A549 (cell line): ENCODE results near the gene AARSD1. TPM values are rescaled to one million over a fixed set of nuclear protein-coding genes. Genes with fewer than 3 reads are reported as not detected.

Experiments used
- ATAC-seq, 2 experiments: fragments of 200-7000 bp in 1 of 2; fragments of >200 bp in 1 of 2; cut with Nextera tagmentation in 1 of 2; cut with Tn5 transposase in 1 of 2; 3 replicates each; pipeline versions ENCODE4 v1.8.0 to v1.9.1; 2018 to 2020; ENCODE audit warnings: mild to moderate bottlenecking in 1 of 2, moderate library complexity in 1 of 2
- CTCF ChIA-PET: fragments of 300-600 bp; sonication (Branson Sonifier 250); formaldehyde crosslinking; extraction: SDS; loops from one replicate; lab custom pipeline; 2021; ENCODE audit warnings: antibody characterized with exemption, inconsistent platforms; lab: Yijun Ruan, JAX
- POLR2A ChIA-PET: fragments of 350-600 bp; formaldehyde crosslinking; extraction: SDS; loops from one replicate; lab custom pipeline; 2021; ENCODE audit warnings: antibody characterized with exemption, inconsistent platforms; lab: Yijun Ruan, JAX
- DNase-seq, 2 experiments: peaks; one replicate each; pipeline versions ENCODE4 v3.0.0 to v3.0.0-alpha.2; 2011 to 2016; ENCODE audit warnings: low read depth in 1 of 2, low spot score in 1 of 2
- FAIRE-seq: peaks from 2 replicates; lab custom pipeline; 2011; peaks lifted over from hg19 to GRCh38; lab: Jason Lieb, UNC
- H3K27ac ChIP-seq, 2 experiments: fragments of >200 bp; sonication (Bioruptor Twin); formaldehyde crosslinking; 3 replicates each; pipeline ENCODE4 v1.5.1; 2016 to 2017
- H3K4me1 ChIP-seq: fragments of >200 bp; sonication (Bioruptor Twin); formaldehyde crosslinking; 3 replicates; pipeline ENCODE4 v1.6.1; 2016
- H3K4me2 ChIP-seq: fragments of >200 bp; sonication (Bioruptor Twin); formaldehyde crosslinking; 3 replicates; pipeline ENCODE4 v1.6.1; 2016
- H3K4me3 ChIP-seq: fragments of >200 bp; sonication (Bioruptor Twin); formaldehyde crosslinking; 3 replicates; pipeline ENCODE4 v1.5.1; 2016
- H3K9me3 ChIP-seq: fragments of >200 bp; sonication (Bioruptor Twin); formaldehyde crosslinking; 3 replicates; pipeline ENCODE4 v1.6.1; 2016
- CBX8 ChIP-seq: fragments of 200-600 bp; sonication (generic); IDR thresholded peaks from 2 replicates; pipeline ENCODE4 v1.6.1; 2016
- CEBPB ChIP-seq, 2 experiments: fragments of >200 bp in 1 of 2; sonication (Bioruptor Twin) in 1 of 2; formaldehyde crosslinking in 1 of 2; IDR thresholded peaks; 2 replicates each; pipeline ENCODE4 v1.6.1; 2012 to 2016
- EP300 ChIP-seq, 2 experiments: fragments of >200 bp; sonication (Bioruptor Twin); formaldehyde crosslinking; IDR thresholded peaks; 2 replicates in 1 of 2; 3 replicates in 1 of 2; pipeline ENCODE4 v1.6.1; 2016 to 2017
- FOSL2 ChIP-seq, 2 experiments: fragments of 450-650 bp in 1 of 2; fragments of >200 bp in 1 of 2; sonication (Bioruptor Twin) in 1 of 2; formaldehyde crosslinking; IDR thresholded peaks; 2 replicates each; pipeline versions ENCODE4 v1.5.0 to v1.6.1; 2016 to 2020; ENCODE audit warnings: mild to moderate bottlenecking in 1 of 2, moderate library complexity in 1 of 2
- HEYL ChIP-seq: fragments of 250-450 bp; sonication (Bioruptor Pico); IDR thresholded peaks from 2 replicates; pipeline ENCODE4 v1.8.0; 2021; ENCODE audit warnings: mild to moderate bottlenecking, moderate library complexity
- JUN ChIP-seq, 2 experiments: fragments of >200 bp; sonication (Bioruptor Twin); formaldehyde crosslinking; IDR thresholded peaks; 2 replicates in 1 of 2; 3 replicates in 1 of 2; pipeline ENCODE4 v1.6.1; 2016 to 2017
- KDM5A ChIP-seq: fragments of 200-600 bp; sonication (generic); IDR thresholded peaks from 2 replicates; pipeline ENCODE4 v1.6.1; 2016; ENCODE audit warnings: antibody characterized with exemption, mild to moderate bottlenecking
- NFE2L2 ChIP-seq: fragments of 150-350 bp; conservative IDR thresholded peaks from 2 replicates; pipeline ENCODE4 v1.6.1; 2014; ENCODE audit warnings: low read length
- NPAS2 ChIP-seq: fragments of 250-450 bp; sonication (Bioruptor Pico); IDR thresholded peaks from 2 replicates; pipeline ENCODE4 v1.8.0; 2022; ENCODE audit warnings: mild to moderate bottlenecking, moderate library complexity, borderline replicate concordance
- NR3C1 ChIP-seq: fragments of >200 bp; sonication (Bioruptor Twin); formaldehyde crosslinking; IDR thresholded peaks from 3 replicates; pipeline ENCODE4 v1.6.1; 2017
- POLR2A ChIP-seq: IDR thresholded peaks from 2 replicates; pipeline ENCODE4 v1.6.1; 2012; ENCODE audit warnings: mild to moderate bottlenecking, low read length
- SMC3 ChIP-seq: fragments of >200 bp; sonication (Bioruptor Twin); formaldehyde crosslinking; IDR thresholded peaks from 3 replicates; pipeline ENCODE4 v1.6.1; 2018; ENCODE audit warnings: inconsistent platforms
- ZC3H11A ChIP-seq: fragments of 450-650 bp; IDR thresholded peaks from 2 replicates; pipeline ENCODE4 v1.6.1; 2014; ENCODE audit warnings: antibody characterized with exemption, mild to moderate bottlenecking
- WGBS: methylation state at CpG from one replicate; pipeline ENCODE4 v1.1.6; 2017; ENCODE audit errors: missing lambda C conversion rate; 5-methylcytosine and 5-hydroxymethylcytosine counted together
- polyA plus RNA-seq, 4 experiments: library from polyadenylated mRNA; depleted of rRNA in 3 of 4; stranded (reverse); fragments of >200 nt; fragmentation: RNase III in 1 of 4; extraction: RNeasy Plus Mini Kit Qiagen cat#74134 plus additional on column Dnase treatment in 1 of 4; gene quantifications; 2 replicates in 3 of 4; 3 replicates in 1 of 4; pipeline ENCODE4 v1.2.3, GENCODE V29; 2011 to 2017
- TF ChIP-seq, protein P1 (sequence below): fragments of >200 bp; sonication (Bioruptor Twin); formaldehyde crosslinking; IDR thresholded peaks from 3 replicates; pipeline ENCODE4 v1.6.1; 2016
- TF ChIP-seq, protein P2 (sequence below): IDR thresholded peaks from 2 replicates; pipeline ENCODE4 v1.6.1; 2012; ENCODE audit warnings: low read depth, borderline replicate concordance
- TF ChIP-seq, protein P3 (sequence below): fragments of >200 bp; sonication (Bioruptor Twin); formaldehyde crosslinking; IDR thresholded peaks from 3 replicates; pipeline ENCODE4 v1.5.1; 2016
- TF ChIP-seq, protein P4 (sequence below): IDR thresholded peaks from 2 replicates; pipeline ENCODE4 v1.6.1; 2012
- TF ChIP-seq, protein P5 (sequence below): fragments of 250-450 bp; sonication (Bioruptor Pico); IDR thresholded peaks from 2 replicates; pipeline ENCODE4 v1.5.0; 2021; ENCODE audit warnings: mild to moderate bottlenecking, moderate library complexity, borderline replicate concordance

AARSD1 gene
- polyA plus RNA-seq, 2 of the 4 experiments (the other 2 are of a cell fraction), result 66.6 to 70.7 TPM

DNA sequence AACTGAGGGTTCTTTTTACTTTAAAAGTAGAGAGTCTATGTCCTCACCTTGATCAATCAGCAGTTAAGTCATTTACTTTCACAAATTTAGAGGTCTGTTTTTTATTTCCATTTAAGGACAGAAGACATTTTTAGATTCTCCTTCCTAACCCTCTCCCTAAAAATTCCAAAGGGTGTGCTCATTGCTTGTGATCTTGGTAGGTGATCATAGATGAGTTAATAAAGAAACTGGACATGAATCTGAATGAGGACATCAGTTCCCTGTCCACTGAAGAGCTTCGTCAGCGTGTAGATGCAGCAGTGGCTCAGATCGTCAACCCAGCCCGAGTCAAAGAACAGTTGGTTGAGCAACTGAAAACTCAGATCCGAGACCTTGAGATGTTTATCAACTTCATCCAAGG, 24.9 kb upstream of the AARSD1 start:
- no peaks in the 10 kb centered on the region for H3K9me3 ChIP-seq
- FAIRE-seq (peak; percentile 76), ATAC-seq (peak in 1 of 2 experiments; percentile 33; a peak in 3 of 6 replicates)
- peaks cover 49% of the 10 kb centered on the region for H3K4me1 ChIP-seq
- TF ChIP-seq ZC3H11A (no peak), FOSL2 (IDR thresholded peaks at IDR 0.05) (no peak), FOSL2 (CRISPR knock-in tag; IDR thresholded peaks at IDR 0.05) (0 out of 2 replicates have a peak, but pooled peaks have one; percentile 2), CEBPB (IDR thresholded peaks at IDR 0.05) (0 out of 4 replicates have a peak, but pooled peaks of 1 of the 2 experiments have one; percentile 4)
- TF ChIP-seq, all 56 proteins: peak for 2
- Histone ChIP-seq H3K4me2 (peak overlapping the region; percentile 79), H3K27ac (peak overlapping the region; percentile 68 to 87), H3K4me3 (peak overlapping the region; percentile 15; the same call in 2 of the 3 replicates)
- DNase-seq, result no peak
- WGBS, result 34% methylated on average over 5 of the region's 5 CpGs
- POLR2A ChIA-PET, result interaction anchor here (2.6 kb wide), 1 partner anchor 9 kb away, joined by 15 read pairs; the partner anchor contains the start of gene RPL27
- CTCF ChIA-PET, result interaction anchor here (1.0 to 3.5 kb wide), 3 partner anchors 9 to 165 kb away, joined by 3 to 15 read pairs (median 3); partner anchors contain the start of genes AOC2, BECN1 and RPL27

DNA sequence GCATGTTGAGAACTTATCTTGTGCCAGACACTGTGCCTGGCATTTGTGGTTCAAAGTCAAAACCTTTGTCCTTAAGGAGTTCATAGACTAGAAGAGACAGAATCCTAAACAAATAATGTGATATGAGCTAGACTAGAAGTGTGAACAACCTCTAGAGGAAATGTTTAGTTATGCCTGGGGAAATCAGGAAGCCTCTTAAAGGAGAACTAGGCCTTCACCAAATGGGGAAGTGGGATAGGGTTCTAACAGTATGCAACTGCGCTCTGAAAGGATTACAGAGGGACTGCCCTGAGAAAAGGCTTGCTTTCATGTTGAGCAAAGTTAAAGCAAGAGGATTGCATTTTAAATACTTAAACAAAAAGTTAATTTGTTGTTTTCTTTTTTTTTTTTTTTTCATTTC, 21.0 kb upstream of the AARSD1 start:
- POLR2A ChIA-PET, result interaction anchor here (1.2 kb wide), 1 partner anchor 13 kb away, joined by 4 read pairs; the partner anchor contains the start of gene RPL27
- TF ChIP-seq HEYL (CRISPR knock-in tag) (no peak), NFE2L2 (no peak), NR3C1 (no peak), SMC3 (no peak), NPAS2 (no peak)
- TF ChIP-seq, protein P1, sequence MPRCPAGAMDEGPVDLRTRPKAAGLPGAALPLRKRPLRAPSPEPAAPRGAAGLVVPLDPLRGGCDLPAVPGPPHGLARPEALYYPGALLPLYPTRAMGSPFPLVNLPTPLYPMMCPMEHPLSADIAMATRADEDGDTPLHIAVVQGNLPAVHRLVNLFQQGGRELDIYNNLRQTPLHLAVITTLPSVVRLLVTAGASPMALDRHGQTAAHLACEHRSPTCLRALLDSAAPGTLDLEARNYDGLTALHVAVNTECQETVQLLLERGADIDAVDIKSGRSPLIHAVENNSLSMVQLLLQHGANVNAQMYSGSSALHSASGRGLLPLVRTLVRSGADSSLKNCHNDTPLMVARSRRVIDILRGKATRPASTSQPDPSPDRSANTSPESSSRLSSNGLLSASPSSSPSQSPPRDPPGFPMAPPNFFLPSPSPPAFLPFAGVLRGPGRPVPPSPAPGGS, result no peak
- TF ChIP-seq, all 56 proteins: peak for 0
- WGBS, result 44% methylated on average over 1 of the region's 1 CpG
- FAIRE-seq (no peak), DNase-seq (no peak), ATAC-seq (no peak)
- CTCF ChIA-PET, result interaction anchor here (0.7 to 11.1 kb wide), 5 partner anchors 12 to 325 kb away, joined by 3 to 86 read pairs (median 5); partner anchors contain the start of genes AOC2 and RPL27
- no peak overlapping the region for H3K4me3 ChIP-seq
- no peak overlapping the region for H3K4me2 ChIP-seq
- no peaks in the 10 kb centered on the region for H3K9me3 ChIP-seq
- H3K4me1 ChIP-seq, result peaks cover 47% of the 10 kb centered on the region
- H3K27ac ChIP-seq, result no peak overlapping the region

DNA sequence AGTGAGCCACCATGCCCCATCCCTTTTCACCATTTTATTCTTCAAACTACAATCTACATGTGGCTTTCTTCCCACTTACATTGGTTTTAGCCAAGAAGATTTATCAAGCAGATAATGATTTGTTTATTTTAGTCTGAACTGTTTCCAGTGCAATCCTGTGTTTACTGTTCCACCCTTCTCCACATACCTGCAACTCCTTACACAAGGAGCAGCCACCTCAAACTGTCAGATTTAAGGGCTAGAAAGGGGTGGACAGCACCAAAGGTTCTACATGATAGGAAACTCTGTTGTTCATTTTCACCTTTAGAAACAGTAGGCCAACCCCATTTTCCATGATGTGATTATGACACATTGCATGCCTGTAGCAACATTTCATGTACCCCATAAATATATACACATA, 18.0 kb upstream of the AARSD1 start:
- ChIA-PET POLR2A (no interaction called here), CTCF (interaction anchor here (0.7 to 11.1 kb wide), 2 partner anchors 15 to 138 kb away, joined by 4 to 86 read pairs; partner anchors contain the start of genes AOC2 and RPL27)
- H3K4me1 ChIP-seq, result peaks cover 33% of the 10 kb centered on the region
- H3K9me3 ChIP-seq, result no peaks in the 10 kb centered on the region
- no peak overlapping the region for H3K4me3 ChIP-seq
- no peak overlapping the region for H3K27ac ChIP-seq
- peak overlapping the region; percentile 95 for H3K4me2 ChIP-seq
- DNase-seq (no peak), ATAC-seq (no peak), FAIRE-seq (no peak)
- TF ChIP-seq JUN (IDR thresholded peaks at IDR 0.05) (no peak), EP300 (IDR thresholded peaks at IDR 0.05) (no peak)
- TF ChIP-seq, protein P2, sequence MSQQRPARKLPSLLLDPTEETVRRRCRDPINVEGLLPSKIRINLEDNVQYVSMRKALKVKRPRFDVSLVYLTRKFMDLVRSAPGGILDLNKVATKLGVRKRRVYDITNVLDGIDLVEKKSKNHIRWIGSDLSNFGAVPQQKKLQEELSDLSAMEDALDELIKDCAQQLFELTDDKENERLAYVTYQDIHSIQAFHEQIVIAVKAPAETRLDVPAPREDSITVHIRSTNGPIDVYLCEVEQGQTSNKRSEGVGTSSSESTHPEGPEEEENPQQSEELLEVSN, result no peak

DNA sequence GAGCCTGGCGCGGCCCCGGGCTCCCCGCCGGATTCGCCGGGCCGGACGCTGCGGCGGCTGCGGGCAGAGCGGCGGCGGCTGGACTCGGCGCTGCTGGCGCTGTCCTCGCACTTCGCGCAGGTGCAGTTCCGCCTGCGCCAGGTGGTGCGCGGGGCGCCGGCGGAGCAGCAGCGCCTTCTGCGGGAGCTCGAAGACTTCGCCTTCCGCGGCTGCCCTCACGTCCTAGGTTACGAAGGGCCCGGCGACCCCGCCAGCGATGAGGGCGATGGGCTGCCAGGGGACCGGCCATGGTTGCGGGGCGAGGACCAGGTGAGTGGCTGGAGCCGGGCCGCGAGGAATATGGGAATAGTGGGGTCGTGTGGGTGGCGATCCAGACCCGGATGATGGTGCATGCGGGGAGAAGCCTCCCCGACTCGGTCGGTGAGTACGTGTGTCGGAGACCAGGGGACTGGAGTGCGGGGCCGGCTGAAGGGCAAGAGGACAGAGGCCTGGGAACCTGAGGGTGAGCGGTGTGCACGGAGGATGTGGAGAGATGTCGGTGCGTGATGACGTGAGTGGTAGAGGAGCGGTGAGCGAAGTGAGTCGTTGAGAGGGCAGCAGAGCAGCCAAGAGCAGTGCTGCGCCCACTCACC, 16.6 kb upstream of the AARSD1 start:
- FAIRE-seq, result no peak
- WGBS, result 2% methylated on average over 34 of the region's 67 CpGs
- ChIA-PET CTCF (interaction anchor here (1.0 to 11.1 kb wide), 2 partner anchors 17 to 137 kb away, joined by 4 to 86 read pairs; partner anchors contain the start of genes AOC2 and RPL27), POLR2A (interaction anchor here (0.9 to 2.0 kb wide), 3 partner anchors 16 to 21 kb away, joined by 4 to 36 read pairs (median 5); partner anchors contain the start of genes AARSD1 and RPL27)
- Histone ChIP-seq H3K4me2 (peak overlapping the region; percentile 95), H3K4me3 (peak overlapping the region; percentile 86), H3K4me1 (peaks cover 33% of the 10 kb centered on the region), H3K9me3 (no peaks in the 10 kb centered on the region), H3K27ac (peak overlapping the region; percentile 89 to 96)
- peak; percentile 82 to 83 for ATAC-seq
- DNase-seq, result peak; percentile 75 to 76
- TF ChIP-seq, protein P3, sequence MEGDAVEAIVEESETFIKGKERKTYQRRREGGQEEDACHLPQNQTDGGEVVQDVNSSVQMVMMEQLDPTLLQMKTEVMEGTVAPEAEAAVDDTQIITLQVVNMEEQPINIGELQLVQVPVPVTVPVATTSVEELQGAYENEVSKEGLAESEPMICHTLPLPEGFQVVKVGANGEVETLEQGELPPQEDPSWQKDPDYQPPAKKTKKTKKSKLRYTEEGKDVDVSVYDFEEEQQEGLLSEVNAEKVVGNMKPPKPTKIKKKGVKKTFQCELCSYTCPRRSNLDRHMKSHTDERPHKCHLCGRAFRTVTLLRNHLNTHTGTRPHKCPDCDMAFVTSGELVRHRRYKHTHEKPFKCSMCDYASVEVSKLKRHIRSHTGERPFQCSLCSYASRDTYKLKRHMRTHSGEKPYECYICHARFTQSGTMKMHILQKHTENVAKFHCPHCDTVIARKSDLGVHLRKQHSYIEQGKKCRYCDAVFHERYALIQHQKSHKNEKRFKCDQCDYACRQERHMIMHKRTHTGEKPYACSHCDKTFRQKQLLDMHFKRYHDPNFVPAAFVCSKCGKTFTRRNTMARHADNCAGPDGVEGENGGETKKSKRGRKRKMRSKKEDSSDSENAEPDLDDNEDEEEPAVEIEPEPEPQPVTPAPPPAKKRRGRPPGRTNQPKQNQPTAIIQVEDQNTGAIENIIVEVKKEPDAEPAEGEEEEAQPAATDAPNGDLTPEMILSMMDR, result 0 out of 3 replicates have a peak, but pooled peaks have one; percentile 27
- peak; percentile 22 to 63; a peak in 3 of 5 replicates for TF ChIP-seq JUN (IDR thresholded peaks at IDR 0.05)
- TF ChIP-seq, protein P4, sequence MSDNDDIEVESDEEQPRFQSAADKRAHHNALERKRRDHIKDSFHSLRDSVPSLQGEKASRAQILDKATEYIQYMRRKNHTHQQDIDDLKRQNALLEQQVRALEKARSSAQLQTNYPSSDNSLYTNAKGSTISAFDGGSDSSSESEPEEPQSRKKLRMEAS, result 0 out of 2 replicates have a peak, but pooled peaks have one; percentile 27
- peak; percentile 40 for TF ChIP-seq POLR2A
- TF ChIP-seq, protein P5, sequence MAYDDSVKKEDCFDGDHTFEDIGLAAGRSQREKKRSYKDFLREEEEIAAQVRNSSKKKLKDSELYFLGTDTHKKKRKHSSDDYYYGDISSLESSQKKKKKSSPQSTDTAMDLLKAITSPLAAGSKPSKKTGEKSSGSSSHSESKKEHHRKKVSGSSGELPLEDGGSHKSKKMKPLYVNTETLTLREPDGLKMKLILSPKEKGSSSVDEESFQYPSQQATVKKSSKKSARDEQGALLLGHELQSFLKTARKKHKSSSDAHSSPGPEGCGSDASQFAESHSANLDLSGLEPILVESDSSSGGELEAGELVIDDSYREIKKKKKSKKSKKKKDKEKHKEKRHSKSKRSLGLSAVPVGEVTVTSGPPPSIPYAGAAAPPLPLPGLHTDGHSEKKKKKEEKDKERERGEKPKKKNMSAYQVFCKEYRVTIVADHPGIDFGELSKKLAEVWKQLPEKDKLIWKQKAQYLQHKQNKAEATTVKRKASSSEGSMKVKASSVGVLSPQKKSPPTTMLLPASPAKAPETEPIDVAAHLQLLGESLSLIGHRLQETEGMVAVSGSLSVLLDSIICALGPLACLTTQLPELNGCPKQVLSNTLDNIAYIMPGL (CRISPR knock-in tag), result no peak
- TF ChIP-seq SMC3, result peak; percentile 33; the same call in 1 of the 3 replicates
- TF ChIP-seq, protein P1, result peak; percentile 39; the same call in 2 of the 3 replicates
- TF ChIP-seq CBX8, result no peak
- 0 out of 2 replicates have a peak, but pooled peaks have one; percentile 26 for TF ChIP-seq KDM5A
- TF ChIP-seq EP300 (IDR thresholded peaks at IDR 0.05), result peak in 1 of 2 experiments; percentile 12; a peak in 1 of 5 replicates
- TF ChIP-seq, protein P2, result peak; percentile 46; the same call in 1 of the 2 replicates
